ENCODE data around the gene UPF1.

Gene UPF1

DNA sequence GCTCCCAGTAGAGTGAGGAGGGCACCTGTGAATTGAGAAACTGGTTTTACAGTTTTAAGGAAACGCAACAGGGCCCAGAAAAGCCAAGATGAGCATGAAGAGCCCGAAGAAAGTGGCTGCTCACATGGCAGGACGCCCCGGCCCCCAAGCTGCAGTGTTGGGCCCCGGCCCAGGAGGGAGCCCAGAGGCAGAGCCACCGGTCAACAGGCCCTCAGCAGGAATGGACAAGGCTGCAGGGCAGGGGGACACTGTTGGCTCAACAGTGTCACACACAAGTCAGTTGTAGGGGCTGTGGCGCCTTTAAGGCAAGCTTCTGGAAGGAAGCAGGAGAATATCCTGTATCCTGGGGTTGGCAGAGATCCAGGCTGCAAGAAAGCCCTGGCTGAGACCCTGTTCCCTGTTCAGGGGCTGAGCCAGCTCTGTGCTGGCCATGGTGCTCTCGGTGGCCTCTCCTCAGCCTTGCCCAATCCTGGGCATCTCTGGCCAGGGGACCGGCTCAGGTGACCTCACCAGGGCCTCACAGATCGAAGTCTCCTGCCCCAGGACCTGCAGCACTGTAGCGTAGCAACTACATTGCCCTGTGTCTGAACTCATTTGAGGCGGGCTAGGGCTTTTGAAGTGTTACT lies 28.0 kb downstream of the UPF1 start:
- no peak for FAIRE-seq

DNA sequence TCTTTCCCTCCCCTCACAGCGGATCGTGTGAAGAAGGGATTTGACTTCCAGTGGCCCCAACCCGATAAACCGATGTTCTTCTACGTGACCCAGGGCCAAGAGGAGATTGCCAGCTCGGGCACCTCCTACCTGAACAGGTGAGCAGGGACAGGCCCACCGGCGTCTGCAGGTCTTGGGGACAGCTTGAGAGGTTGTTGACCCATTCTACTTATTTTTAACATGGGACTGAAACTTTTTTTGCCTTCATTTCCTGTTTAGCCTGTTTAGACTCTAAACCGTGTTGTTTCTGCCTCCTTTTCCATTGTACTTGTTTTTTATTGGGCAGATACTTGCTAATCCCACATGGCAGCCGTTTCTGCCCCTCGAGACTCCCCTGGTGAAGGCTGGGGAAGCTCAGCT lies 28.5 kb downstream of the UPF1 start:
- FAIRE-seq = no peak

- FAIRE-seq = no peak
These were observed 29.0 kb downstream of the UPF1 start for GRCh38 chr19:18860725-18861124.

DNA sequence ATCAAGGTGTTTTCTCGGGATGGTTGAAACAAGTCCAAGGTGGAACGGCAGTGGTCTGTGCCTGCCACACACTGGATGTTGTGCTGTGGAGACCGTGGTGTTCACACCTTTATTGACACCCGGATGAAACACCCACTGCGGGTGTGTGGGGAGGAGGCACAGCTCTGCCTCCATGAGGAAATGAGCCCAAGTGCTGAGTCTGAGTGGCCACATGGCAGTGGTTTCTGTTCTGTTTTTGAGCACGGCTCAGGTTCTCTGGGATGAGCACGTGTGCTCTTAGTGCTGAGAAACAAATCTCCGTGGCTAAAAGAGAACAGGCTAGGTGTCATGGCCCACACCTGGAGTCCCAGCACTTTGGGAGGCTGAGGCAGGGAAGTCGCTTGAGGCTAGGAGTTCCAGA lies 29.5 kb downstream of the UPF1 start:
- no peak for FAIRE-seq

DNA sequence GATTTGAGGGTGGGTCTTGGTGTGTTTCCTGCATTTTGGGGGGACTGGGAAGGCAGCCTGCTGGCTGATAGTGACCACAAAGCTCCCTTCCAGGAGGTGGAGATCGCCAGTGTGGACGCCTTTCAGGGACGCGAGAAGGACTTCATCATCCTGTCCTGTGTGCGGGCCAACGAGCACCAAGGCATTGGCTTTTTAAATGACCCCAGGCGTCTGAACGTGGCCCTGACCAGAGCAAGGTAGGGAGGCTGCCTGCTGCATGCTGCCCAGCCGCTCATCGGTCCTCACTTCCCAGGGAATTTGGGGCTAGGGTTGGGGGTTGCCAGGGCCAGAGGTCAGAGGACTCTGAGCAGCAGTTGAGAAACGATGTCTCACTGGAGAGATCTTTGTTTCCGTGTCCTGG lies 30.2 kb downstream of the UPF1 start:
- no peak for FAIRE-seq

- no peak for FAIRE-seq
These were observed 31.4 kb downstream of the UPF1 start for GRCh38 chr19:18862976-18863842.

- no peak for FAIRE-seq
These were observed 32.1 kb downstream of the UPF1 start for GRCh38 chr19:18863843-18864362.

- FAIRE-seq = no peak
These were observed 33.6 kb downstream of the UPF1 start for GRCh38 chr19:18865106-18865972.

- FAIRE-seq = no peak
These were observed 34.4 kb downstream of the UPF1 start for GRCh38 chr19:18865973-18866799.

DNA sequence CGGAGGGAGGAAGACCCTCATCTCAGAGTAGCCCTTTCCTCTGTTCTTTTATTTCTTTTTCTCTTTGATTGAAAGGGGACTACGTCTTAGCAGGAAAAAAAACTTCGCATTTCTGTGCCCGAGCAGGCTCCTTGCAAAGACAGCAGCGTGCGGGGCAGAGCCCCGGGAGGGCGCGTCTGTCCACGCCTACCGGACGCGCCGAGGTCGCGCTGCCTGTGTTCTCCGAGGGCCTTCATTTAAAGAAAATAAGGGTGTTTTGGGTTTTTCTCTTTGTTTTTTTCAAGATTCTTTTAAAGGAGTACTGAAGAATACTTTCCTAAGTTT lies 35.0 kb downstream of the UPF1 start:
- FAIRE-seq = no peak

- FAIRE-seq = no peak
These were observed 35.4 kb downstream of the UPF1 start for GRCh38 chr19:18867199-18867598.

- FAIRE-seq = no peak
These were observed 36.0 kb downstream of the UPF1 start for GRCh38 chr19:18867751-18868150.

DNA sequence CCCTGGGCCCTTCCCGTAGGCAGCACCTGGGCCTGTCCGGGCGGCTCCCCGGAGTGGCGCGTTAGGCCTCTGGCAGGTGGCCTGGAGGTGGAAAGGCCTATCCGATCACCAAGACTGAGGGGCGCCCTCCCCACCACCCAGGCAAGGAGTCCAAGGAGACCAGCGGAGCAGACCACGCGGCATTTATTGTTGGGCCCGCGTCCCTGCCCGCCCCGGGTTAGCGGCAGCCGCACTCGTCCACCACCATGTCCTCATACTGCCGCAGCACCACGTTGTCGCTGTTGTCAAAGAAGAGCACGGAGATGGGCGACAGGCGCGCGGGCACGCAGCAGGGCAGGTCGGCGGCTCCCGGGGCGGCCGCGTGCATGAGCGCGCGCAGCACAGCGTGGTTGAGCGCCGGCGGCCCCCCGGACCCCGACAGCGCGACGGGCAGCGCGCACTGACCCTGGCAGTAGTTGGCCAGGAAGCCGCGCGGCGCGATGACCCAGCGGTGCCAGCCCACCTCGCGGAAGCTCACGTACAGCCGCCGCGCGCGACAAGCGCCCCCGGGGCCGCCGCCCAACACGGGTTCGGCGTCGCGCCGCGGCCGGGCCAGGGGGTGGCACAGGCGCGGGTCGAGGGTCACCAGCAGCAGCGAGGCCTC lies 36.7 kb downstream of the UPF1 start:
- no peak for FAIRE-seq

DNA sequence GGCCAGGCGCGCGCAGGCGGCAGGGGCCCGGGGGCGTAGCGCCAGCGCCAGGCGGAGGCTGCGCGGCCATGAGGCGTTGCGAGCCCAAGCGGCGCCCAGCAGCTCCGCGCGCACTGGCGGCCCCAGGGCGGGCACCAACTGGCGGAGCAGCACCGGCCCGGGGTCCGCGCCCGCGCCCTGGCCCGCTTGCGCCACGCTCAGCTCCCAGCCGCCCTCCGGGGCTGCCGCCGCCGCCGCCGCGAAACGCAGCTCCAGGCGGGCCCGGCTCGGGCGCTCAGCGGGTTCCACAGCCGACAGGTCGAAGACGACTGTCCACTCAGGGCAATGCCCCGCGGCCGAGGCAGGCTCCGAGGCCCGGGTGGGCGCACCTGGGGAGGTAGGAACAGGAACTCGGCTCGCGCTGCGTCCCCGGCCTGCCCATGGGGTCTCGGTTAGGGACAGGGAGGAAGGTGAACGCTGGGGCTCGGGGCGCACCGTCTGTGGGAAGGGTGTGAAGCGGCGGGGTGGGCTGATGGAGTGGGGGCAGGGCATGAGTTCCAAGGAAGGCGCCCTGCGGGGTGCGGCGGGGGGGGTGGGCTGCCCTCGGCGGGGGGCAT lies 37.4 kb downstream of the UPF1 start:
- FAIRE-seq = no peak

DNA sequence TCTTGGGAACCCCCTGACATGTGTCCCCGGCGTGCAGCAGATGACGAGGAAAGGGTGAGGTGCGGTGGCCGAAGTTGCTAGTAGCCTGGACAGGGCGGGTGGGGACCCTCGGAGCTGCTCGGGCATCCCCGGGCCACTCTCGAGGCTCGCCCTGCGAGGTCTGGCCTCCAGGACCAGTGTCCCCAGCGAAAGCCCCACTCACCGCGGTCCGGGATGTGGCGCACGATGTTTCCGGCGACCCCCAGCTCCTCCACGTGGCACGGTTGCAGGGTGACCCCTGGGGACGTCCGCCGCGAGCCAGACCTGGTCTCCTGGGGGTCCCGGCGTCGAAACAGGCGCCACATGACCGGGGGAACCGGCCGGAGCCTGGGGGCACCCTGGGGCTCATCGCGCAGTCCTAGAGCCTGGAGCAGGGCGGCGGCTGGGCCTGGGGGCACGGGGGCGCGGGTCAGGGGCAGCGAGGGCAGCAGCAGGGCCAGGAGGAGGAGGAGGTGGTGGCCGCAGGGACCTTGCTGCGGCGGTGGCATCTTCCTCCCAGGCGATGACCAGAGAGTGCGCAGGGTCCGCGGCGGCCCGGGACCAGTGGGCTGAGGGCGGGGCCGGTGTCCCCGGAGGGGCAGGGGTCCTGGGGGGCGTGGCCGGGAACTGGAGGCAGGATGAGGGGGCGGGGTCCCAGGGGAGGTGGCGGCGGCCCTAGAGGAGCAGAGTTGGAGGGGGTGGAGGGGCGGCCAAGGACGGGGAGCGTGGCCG lies 38.2 kb downstream of the UPF1 start:
- no peak for FAIRE-seq

DNA sequence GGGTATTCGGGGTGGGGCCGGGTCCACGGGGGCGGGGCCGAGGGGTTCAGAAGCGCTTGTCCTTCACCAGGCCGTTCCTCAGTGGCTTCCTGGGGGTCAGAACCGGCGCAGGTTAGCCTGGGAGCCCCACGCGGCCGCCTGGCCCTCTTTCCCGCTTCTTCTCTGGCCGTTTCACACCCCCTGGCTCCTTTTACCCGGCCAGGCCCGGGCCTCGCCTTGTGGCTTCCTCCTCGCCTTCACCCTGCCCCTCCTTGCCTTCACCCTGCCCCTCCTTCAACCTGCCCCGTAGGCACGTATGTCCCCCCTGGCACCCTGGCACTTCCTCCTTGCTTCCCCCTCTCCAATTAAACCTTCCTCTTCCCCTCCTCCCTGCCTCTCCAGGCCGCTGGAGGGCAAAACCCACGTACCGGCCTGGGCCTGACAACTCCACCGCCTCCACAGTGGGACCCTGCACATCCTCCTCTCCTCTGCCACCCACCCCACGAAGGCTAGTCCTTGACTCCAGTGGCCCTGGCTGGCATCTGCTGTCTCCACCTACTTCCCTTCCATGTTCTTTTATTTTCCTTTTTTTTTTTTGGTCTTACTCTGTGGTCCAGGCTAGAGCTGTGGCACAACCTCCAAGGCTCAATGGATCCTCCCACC lies 38.9 kb downstream of the UPF1 start:
- no peak for FAIRE-seq

DNA sequence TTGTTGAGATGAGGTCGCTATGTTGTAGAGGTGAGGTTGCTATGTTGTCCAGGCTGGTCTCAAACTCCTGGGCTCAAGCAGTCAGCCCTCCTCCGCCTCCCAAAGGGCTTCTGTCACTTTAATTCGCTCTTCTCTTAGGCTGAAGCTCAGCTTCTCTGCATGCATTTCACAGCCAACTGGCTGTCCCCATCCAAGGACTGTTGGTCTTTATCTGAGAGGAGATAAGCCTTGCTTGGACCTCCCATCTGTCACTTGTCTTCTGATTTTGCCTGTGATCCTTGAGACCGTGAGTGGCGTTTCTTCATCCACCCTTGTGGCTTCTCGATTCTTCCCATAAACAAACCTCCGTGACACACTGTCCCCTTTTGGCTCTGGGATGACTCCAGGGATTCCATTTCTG lies 39.8 kb downstream of the UPF1 start:
- no peak for FAIRE-seq

DNA sequence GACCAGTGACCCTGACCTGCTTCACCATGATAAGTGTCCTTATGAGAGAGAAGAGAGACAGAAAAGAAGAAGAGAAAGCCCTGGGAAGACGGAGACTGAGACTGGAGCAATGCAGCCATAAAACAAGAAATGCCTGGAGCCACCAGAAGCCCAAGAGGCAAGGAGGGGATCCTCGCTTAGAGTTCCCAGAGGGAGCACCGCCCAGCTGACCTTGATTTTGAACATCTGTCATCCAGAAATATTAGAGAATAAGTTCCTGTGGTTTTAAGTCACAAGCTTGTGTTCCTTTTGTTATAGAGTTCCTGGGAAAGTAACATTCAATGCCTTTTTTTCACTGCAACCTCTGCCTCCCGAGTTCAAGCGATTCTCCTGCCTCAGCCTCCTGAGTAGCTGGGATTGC lies 44.0 kb downstream of the UPF1 start:
- FAIRE-seq = no peak

GRCh38 chr19:18876865-18877264 lies 45.1 kb downstream of the UPF1 start:
- no peak for FAIRE-seq

- no peak for FAIRE-seq
These were observed 46.5 kb downstream of the UPF1 start for GRCh38 chr19:18878058-18878797.
